ENCODE measurements around the gene ROBO2.

The ROBO2 gene

GRCh38 chr3:77053795-77054194 lies 13.9 kb downstream of the ROBO2 start:
- DNase-seq = no peak

GRCh38 chr3:77055841-77056341 lies 16.0 kb downstream of the ROBO2 start:
- DNase-seq = no peak

DNA sequence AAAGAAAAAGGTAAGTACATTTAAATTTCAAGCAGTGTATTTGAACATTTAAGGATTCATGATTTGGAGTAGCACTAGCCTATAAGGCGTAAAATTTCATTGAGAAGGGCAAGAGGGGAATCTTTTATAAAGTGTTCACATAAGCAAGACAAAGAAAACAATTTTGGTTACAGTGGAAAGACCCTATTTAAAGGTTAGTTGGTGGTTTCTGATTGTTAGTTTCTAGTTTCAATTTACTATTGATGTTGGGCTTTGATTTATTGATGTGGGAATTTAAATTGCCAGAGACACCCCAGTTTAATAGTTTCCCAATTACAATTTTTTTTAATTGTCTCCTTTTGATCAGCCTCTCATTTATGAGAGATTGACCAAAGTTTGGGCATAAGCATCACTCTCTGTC lies 19.5 kb downstream of the ROBO2 start:
- no peak for DNase-seq

DNA sequence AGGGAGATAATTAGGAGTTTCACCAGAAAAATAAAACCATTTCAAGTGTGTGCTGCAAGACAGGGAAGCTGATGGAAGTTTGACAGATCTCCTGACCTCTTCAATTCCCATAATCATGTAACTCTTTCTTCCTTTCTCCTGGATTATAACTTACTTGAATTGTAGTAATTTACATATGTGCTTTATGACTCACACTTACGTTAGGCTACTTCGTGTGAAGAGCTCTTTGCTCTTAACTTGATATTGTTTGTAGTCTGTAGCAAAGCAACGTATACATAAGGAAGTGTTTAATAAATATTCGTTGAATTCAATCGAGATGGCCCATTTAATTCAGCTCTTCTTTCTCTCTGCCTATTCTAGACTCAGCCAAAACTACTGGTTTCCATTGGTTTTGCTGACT lies 23.5 kb downstream of the ROBO2 start:
- no peak for DNase-seq

GRCh38 chr3:77065750-77066149 lies 25.9 kb downstream of the ROBO2 start:
- no peak for DNase-seq

GRCh38 chr3:77066829-77067228 lies 26.9 kb downstream of the ROBO2 start:
- no peak for DNase-seq

DNA sequence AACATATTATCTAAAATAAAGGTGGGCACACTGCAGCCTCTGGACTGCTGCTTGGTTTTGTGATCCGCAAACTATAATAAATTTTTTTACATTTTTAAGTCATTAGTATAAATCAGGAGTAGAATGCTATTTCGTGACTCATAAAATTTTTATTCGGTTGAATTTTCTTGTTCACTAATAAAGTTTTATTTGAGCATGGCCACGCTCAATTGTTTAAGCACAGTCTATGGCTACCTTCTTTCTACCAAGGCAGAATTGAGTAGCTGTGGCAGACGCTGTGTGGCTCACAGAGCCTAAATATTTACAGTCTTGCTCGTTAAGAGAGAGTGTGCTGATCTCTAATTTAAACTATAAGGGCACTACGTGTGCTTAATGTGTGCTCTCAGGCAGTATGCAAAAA lies 28.9 kb downstream of the ROBO2 start:
- no peak for DNase-seq

DNA sequence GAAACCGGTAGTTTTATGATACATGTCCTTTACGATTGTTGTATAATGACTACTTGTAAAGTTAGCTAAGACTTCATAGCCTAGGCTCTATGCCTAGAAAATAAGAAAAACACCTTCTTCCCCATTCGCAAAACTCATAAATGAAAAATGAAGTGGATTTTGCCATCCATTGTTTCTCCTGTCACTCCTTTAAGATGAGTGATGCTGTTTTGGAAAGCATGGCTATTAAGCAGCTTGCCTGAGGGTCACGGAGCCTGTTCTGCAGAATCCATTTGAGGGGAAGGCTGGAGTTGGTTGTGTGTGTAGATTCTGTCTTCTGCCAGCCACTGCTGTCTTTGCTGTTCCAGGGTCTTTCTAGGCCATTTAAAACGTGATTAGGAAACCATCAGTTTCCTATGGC lies 31.5 kb downstream of the ROBO2 start:
- no peak for DNase-seq

DNA sequence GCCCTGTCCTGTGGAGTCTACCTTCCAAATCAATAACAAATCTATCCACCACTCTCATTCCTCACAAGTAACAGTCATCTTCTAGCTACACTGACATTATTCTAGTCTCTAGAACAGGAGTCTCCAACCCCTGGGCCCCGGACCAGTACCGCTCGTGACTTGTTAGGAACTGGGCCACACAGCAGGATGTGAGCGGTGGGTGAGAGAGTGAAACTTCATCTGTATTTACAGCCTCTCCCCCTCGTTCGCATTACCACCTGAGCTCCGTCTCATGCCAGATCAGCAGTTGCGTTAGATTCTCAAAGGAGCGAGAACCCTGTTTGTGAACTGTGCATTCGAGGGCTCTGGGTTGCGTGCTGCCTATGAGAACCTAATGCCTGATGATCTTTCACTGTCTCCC lies 31.9 kb downstream of the ROBO2 start:
- DNase-seq = no peak

- no peak for DNase-seq
Observed at GRCh38 chr3:77072232-77072631, 32.3 kb downstream of the ROBO2 start.

DNA sequence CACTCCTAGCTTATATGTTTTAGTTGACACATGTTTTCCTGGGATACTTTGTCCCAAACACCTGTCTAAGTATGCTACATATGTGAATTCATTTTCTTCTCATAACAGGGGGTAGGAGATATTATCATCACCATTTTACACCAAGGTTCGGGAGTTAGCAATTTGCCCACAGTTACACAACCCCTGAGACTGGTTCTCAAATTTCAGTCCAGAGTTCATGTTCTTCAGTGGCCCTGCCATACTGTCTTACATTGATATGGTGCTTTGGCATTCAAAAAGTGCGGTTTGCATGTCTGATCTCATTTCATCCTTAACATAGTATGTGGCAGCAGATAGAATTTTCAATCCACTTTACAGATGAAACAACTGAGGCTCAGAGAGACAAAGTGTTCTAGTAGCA lies 38.4 kb downstream of the ROBO2 start:
- DNase-seq = no peak

GRCh38 chr3:77079988-77080610 lies 40.2 kb downstream of the ROBO2 start:
- DNase-seq = no peak

GRCh38 chr3:77081240-77081661 lies 41.4 kb downstream of the ROBO2 start:
- no peak for DNase-seq

DNA sequence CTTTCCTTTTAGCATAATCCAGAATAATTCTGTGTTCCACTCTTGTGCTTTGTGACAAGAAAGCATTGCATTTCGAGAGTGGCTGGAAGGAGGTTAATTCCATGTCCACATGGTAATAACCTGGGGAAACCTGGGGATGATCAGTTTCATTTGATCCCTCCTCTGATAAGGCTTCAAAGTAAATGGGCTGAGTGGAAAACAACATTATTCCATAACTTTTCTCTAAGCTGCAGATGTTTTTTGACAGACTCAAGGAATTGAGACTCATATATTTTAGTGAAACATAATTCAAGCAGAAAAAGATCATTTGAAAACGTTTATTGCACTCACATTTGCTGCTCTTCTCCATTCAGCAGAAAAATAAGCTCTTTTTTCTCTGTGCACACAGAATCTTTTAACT lies 44.6 kb downstream of the ROBO2 start:
- no peak for DNase-seq

GRCh38 chr3:77086408-77086807 lies 46.5 kb downstream of the ROBO2 start:
- DNase-seq = no peak

DNA sequence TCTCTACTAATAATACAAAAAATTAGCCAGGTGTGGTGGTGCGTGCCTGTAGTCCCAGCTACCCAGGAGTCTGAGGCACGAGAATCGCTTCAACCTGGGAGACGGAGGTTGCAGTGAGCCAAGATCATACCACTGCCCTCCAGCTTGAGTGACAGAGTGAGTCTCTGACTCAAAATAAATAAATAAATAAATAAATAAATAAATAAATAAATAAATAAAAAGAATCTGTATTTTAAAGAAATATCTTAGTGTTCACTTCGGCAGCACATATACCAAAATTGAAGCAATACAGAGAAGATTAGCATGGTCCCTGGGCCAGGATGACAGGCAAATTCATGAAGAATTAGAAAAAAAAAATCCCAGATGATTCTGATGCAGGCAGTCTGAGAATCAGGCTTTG lies 51.9 kb downstream of the ROBO2 start:
- no peak for DNase-seq

GRCh38 chr3:77093101-77093500 lies 53.2 kb downstream of the ROBO2 start:
- DNase-seq = no peak

GRCh38 chr3:77096145-77096544 lies 56.2 kb downstream of the ROBO2 start:
- DNase-seq = no peak

- DNase-seq = no peak
Observed at GRCh38 chr3:77096966-77097890, 57.3 kb downstream of the ROBO2 start.

DNA sequence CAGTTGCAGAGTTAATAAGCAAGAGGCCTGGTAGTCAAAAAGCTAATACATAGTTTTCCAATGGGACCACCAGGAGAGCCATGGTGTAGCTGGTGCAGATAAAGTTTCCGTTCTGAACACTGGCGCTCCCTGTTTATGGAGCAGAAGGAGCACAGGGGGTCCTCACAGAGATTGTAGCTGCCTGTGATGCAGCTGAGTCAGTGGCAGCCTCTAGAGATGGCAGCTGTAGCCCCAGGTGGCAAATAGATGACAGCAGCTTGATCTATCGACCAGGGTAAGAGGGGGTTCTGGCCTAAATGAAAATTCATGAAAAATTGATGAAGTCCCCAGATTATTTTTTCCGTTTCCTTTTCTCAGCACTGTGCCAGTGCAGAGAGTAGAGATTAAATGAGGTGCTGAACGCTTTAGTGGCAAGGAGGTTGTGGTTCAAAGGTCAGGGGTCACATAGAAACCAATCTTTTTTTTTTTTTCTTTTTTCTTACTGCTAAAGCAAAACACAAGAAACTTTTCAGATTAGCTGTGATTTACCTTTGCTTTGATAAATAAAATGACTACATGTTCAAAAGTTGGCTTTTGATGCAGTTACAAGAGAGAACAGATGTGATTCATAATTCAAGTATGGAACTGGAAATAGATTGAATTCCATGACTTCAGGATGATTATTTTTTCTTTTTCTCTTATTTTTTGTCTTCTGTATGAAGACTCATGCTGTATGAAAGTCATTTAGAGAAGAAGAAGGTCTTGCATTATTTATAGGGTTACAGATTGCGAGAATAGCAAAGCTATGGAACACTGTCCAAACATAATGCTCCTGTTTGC lies 63.3 kb downstream of the ROBO2 start:
- DNase-seq = no peak

- DNase-seq = no peak
Observed at GRCh38 chr3:77122652-77123051, 82.8 kb downstream of the ROBO2 start.

DNA sequence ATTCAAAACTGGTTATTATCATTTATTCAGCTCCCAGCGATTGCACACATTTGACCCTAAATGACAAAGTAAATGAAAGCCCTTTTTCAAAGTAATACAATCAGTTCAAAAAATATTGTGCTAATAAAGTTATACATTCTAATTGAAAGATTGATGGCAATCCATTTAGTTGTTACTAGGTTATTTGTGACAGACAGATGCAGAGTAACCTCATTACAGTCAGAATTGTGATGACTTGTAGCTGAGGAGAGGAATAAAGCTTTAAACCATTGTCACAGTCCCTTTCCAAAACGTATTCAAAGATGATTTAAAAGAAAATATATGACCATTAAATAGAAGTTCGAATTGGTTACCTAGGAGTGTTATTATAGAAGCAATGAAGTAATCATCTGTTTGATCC lies 86.1 kb downstream of the ROBO2 start:
- DNase-seq = no peak

DNA sequence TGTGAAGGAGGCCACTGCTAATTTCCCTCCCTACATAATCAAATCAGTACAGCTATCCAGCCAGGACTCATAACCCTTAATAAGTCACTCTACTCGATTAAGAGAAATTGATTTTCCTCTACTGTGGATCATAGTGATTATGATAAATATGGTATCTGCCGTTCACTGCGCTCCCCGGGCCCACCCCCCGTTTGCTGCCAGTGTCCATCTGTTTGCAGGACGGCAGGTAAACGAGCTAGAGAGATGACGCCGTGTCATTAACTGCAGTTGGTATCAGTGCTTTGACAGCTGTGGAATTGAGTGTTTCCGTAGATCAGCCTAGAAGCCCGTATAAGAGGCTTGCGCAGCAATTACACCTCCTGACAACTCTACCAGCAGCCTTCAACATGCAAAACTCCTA lies 94.9 kb downstream of the ROBO2 start:
- DNase-seq = no peak

Measured in activated CD8-positive, alpha-beta memory T cell treated with anti-CD3 and anti-CD28 coated beads, Interleukin-2, amount 50 U/mL, for 4 hours (primary cell).